Heart left ventricle (tissue), 13 donors: Measurements from ENCODE around the gene NRM.

ENCODE experiments used
- POLR2A ChIP-seq, 2 donors: fragments of 450-650 bp; IDR thresholded peaks; one replicate each; pipeline ENCODE4 v1.6.1; 2017; ENCODE audit warnings: antibody characterized with exemption in 2 of 2, mild to moderate bottlenecking in 2 of 2, moderate library complexity in 2 of 2
- TF ChIP-seq, protein P1 (sequence below), 12 donors: fragments of 200-600 bp; sonication (generic) in 4 of 12; IDR thresholded peaks; one replicate each; pipeline versions ENCODE4 v1.5.0 to v1.8.0; 2018 to 2022; ENCODE audit warnings: antibody characterized with exemption in 12 of 12, mild to moderate bottlenecking in 5 of 12
- donor health status: ischemic (EF 13 %, LVEDD 7.1; RV severe dilation, severe dysfunction).
- donor health status: DM: no; HTN: yes; CAD: no.
- donor health status: DM: no; HTN: no; CAD: no.
- donor health status: ischemic (EF 25% LVEDD 6.9; RV normal size, moderate dysfunction).
- donor health status: ischemic (EF 25% LVEDD 5.7; RV mildly dilated, moderate dysfunction).
- donor health status: ischemic (EF 35%, LVEDD 5.7; RV mildly dilated, moderate dysfunction).
- donor health status: nonischemic (EF 11% LVEDD 7.7; RV severe dilation, severe dysfunction).
- donor health status: DM: yes; HTN: yes; CAD: no.
- donor health status: PGD.
- donor health status: ischemic (EF 29% LVEDD 5.4; RV normal size, mild dysfunction).
- donor health status: nonischemic (EF 23%, LVEDD 6.1; RV moderate dilation, normal function).

DNA sequence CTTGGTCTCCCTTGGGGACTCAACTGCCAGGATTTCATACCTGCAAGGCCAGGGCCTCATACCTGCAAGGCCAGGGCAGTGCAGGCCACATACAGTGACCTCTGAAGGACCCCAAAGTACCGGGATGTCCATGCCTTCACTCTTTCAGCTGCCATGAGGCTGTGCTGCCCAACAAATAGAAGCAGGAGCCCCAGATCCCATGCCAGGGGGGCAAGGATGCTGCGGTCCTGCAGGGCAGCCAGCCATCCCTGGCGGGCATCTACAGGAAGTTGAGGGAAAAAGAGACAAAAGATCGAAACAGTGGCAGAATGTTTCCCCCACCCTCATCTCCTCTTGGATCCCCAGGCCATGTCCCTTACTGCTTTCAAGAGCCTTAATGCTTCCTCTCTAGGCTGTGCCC lies 799 bp downstream of the NRM start:
- TF ChIP-seq, protein P1, sequence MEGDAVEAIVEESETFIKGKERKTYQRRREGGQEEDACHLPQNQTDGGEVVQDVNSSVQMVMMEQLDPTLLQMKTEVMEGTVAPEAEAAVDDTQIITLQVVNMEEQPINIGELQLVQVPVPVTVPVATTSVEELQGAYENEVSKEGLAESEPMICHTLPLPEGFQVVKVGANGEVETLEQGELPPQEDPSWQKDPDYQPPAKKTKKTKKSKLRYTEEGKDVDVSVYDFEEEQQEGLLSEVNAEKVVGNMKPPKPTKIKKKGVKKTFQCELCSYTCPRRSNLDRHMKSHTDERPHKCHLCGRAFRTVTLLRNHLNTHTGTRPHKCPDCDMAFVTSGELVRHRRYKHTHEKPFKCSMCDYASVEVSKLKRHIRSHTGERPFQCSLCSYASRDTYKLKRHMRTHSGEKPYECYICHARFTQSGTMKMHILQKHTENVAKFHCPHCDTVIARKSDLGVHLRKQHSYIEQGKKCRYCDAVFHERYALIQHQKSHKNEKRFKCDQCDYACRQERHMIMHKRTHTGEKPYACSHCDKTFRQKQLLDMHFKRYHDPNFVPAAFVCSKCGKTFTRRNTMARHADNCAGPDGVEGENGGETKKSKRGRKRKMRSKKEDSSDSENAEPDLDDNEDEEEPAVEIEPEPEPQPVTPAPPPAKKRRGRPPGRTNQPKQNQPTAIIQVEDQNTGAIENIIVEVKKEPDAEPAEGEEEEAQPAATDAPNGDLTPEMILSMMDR (IDR thresholded peaks at IDR 0.05), result no peak
- TF ChIP-seq POLR2A (IDR thresholded peaks at IDR 0.05), result no peak
